ENCODE measurements around the gene GSPT1.
"Not testable (repeated sequence)": the region's sequence is repeated elsewhere in the genome, so short reads cannot be mapped to it uniquely, and the experiment has no call there.

Gene GSPT1

GRCh38 chr16:11828696-11829095 lies 87.1 kb downstream of the GSPT1 start:
- DNase-seq (ENCODE audit: low read depth) = no peak
- TF ChIP-seq CTCF (IDR thresholded peaks at IDR 0.05; ENCODE audit: control insufficient read depth, insufficient read depth, low read depth, low read length, missing control alignments) = no peak
- H3K4me3 ChIP-seq (ENCODE audit: control insufficient read depth, low read depth, low read length) = no peak overlapping the region

GRCh38 chr16:11825520-11826165 lies 90.1 kb downstream of the GSPT1 start:
- not testable (repeated sequence) for H3K4me3 ChIP-seq (ENCODE audit: control insufficient read depth, low read depth, low read length); DNase-seq (ENCODE audit: low read depth)

- no peak overlapping the region for H3K4me3 ChIP-seq (ENCODE audit: control insufficient read depth, low read depth, low read length)
- no peak for TF ChIP-seq CTCF (IDR thresholded peaks at IDR 0.05; ENCODE audit: control insufficient read depth, insufficient read depth, low read depth, low read length, missing control alignments)
- no peak for DNase-seq (ENCODE audit: low read depth)
Measured at GRCh38 chr16:11824362-11824761, 91.4 kb downstream of the GSPT1 start.

- H3K4me3 ChIP-seq (ENCODE audit: control insufficient read depth, low read depth, low read length); DNase-seq (ENCODE audit: low read depth): not testable (repeated sequence)
Measured at GRCh38 chr16:11823645-11824044, 92.1 kb downstream of the GSPT1 start.

GRCh38 chr16:11819798-11820197 lies 96.0 kb downstream of the GSPT1 start:
- TF ChIP-seq CTCF (IDR thresholded peaks at IDR 0.05; ENCODE audit: control insufficient read depth, insufficient read depth, low read depth, low read length, missing control alignments) = no peak
- no peak for DNase-seq (ENCODE audit: low read depth)
- H3K4me3 ChIP-seq (ENCODE audit: control insufficient read depth, low read depth, low read length) = no peak overlapping the region

DNA sequence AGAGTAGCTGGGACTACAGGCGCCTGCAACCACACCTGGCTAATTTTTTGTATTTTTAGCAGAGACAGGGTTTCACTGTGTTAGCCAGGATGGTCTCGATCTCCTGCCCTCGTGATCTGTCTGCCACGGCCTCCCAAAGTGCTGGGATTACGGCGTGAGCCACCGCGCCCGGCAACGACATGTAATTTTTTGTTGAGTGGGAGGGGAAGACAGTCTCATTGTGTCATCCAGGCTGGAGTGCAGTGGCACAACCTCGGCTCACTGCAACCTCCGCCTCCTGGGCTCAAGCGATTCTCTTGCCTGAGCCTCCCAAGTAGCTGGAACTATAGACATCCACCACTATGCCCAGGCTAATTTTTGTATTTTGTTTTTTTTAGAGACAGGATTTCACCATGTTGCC lies 96.8 kb downstream of the GSPT1 start:
- DNase-seq (ENCODE audit: low read depth); H3K4me3 ChIP-seq (ENCODE audit: control insufficient read depth, low read depth, low read length): not testable (repeated sequence)
